Measurements from ENCODE around the gene ARHGAP23.
"Not testable (repeated sequence)": the region's sequence is repeated elsewhere in the genome, so short reads cannot be mapped to it uniquely, and the experiment has no call there.

Gene ARHGAP23

GRCh38 chr17:38503286-38503913 lies 75.1 kb downstream of the ARHGAP23 start:
- DNase-seq; H3K27ac ChIP-seq (ENCODE audit: insufficient read depth, low read length, poor library complexity, severe bottlenecking); H3K36me3 ChIP-seq (ENCODE audit: control insufficient read depth, insufficient read depth, low read length); H3K9me3 ChIP-seq (ENCODE audit: control insufficient read depth, low read length); H3K27me3 ChIP-seq (replicated peaks; ENCODE audit: control insufficient read depth, insufficient read depth, low read length, poor library complexity, severe bottlenecking); H3K4me1 ChIP-seq (ENCODE audit: control insufficient read depth, insufficient read depth, low read length, poor library complexity, severe bottlenecking); H3K4me3 ChIP-seq (ENCODE audit: insufficient read depth, low read depth, low read length, poor library complexity, severe bottlenecking): not testable (repeated sequence)

GRCh38 chr17:38504216-38504615 lies 76.0 kb downstream of the ARHGAP23 start:
- no peak for DNase-seq
- H3K4me1 ChIP-seq (ENCODE audit: control insufficient read depth, insufficient read depth, low read length, poor library complexity, severe bottlenecking) = no peaks in the 10 kb centered on the region
- H3K9me3 ChIP-seq (ENCODE audit: control insufficient read depth, low read length) = no peaks in the 10 kb centered on the region
- H3K4me3 ChIP-seq (ENCODE audit: insufficient read depth, low read depth, low read length, poor library complexity, severe bottlenecking) = no peak overlapping the region
- H3K27ac ChIP-seq (ENCODE audit: insufficient read depth, low read length, poor library complexity, severe bottlenecking) = no peak overlapping the region
- H3K36me3 ChIP-seq (ENCODE audit: control insufficient read depth, insufficient read depth, low read length) = no peaks in the 10 kb centered on the region
- peaks cover 4% of the 10 kb centered on the region for H3K27me3 ChIP-seq (replicated peaks; ENCODE audit: control insufficient read depth, insufficient read depth, low read length, poor library complexity, severe bottlenecking)

GRCh38 chr17:38507436-38507835 lies 79.2 kb downstream of the ARHGAP23 start:
- Histone ChIP-seq H3K4me3 (ENCODE audit: insufficient read depth, low read depth, low read length, poor library complexity, severe bottlenecking) (no peak overlapping the region), H3K9me3 (ENCODE audit: control insufficient read depth, low read length) (no peaks in the 10 kb centered on the region), H3K27ac (ENCODE audit: insufficient read depth, low read length, poor library complexity, severe bottlenecking) (no peak overlapping the region), H3K4me1 (ENCODE audit: control insufficient read depth, insufficient read depth, low read length, poor library complexity, severe bottlenecking) (peaks cover 10% of the 10 kb centered on the region), H3K36me3 (ENCODE audit: control insufficient read depth, insufficient read depth, low read length) (no peaks in the 10 kb centered on the region), H3K27me3 (replicated peaks; ENCODE audit: control insufficient read depth, insufficient read depth, low read length, poor library complexity, severe bottlenecking) (peaks cover 25% of the 10 kb centered on the region)
- no peak for DNase-seq

- Histone ChIP-seq H3K9me3 (ENCODE audit: control insufficient read depth, low read length) (no peaks in the 10 kb centered on the region), H3K27me3 (replicated peaks; ENCODE audit: control insufficient read depth, insufficient read depth, low read length, poor library complexity, severe bottlenecking) (peaks cover 25% of the 10 kb centered on the region), H3K36me3 (ENCODE audit: control insufficient read depth, insufficient read depth, low read length) (no peaks in the 10 kb centered on the region), H3K27ac (ENCODE audit: insufficient read depth, low read length, poor library complexity, severe bottlenecking) (no peak overlapping the region), H3K4me1 (ENCODE audit: control insufficient read depth, insufficient read depth, low read length, poor library complexity, severe bottlenecking) (peaks cover 10% of the 10 kb centered on the region), H3K4me3 (ENCODE audit: insufficient read depth, low read depth, low read length, poor library complexity, severe bottlenecking) (no peak overlapping the region)
- no peak for DNase-seq
Observed at GRCh38 chr17:38507921-38508569, 79.8 kb downstream of the ARHGAP23 start.

- Histone ChIP-seq H3K27ac (ENCODE audit: insufficient read depth, low read length, poor library complexity, severe bottlenecking) (no peak overlapping the region), H3K4me1 (ENCODE audit: control insufficient read depth, insufficient read depth, low read length, poor library complexity, severe bottlenecking) (peaks cover 10% of the 10 kb centered on the region), H3K36me3 (ENCODE audit: control insufficient read depth, insufficient read depth, low read length) (no peaks in the 10 kb centered on the region), H3K27me3 (replicated peaks; ENCODE audit: control insufficient read depth, insufficient read depth, low read length, poor library complexity, severe bottlenecking) (peaks cover 25% of the 10 kb centered on the region), H3K9me3 (ENCODE audit: control insufficient read depth, low read length) (no peaks in the 10 kb centered on the region), H3K4me3 (ENCODE audit: insufficient read depth, low read depth, low read length, poor library complexity, severe bottlenecking) (no peak overlapping the region)
- DNase-seq = no peak
Observed at GRCh38 chr17:38508570-38508950, 80.3 kb downstream of the ARHGAP23 start.

- Histone ChIP-seq H3K4me1 (ENCODE audit: control insufficient read depth, insufficient read depth, low read length, poor library complexity, severe bottlenecking) (peaks cover 10% of the 10 kb centered on the region), H3K36me3 (ENCODE audit: control insufficient read depth, insufficient read depth, low read length) (no peaks in the 10 kb centered on the region), H3K4me3 (ENCODE audit: insufficient read depth, low read depth, low read length, poor library complexity, severe bottlenecking) (peak overlapping the region; percentile 31), H3K27ac (ENCODE audit: insufficient read depth, low read length, poor library complexity, severe bottlenecking) (no peak overlapping the region), H3K9me3 (ENCODE audit: control insufficient read depth, low read length) (no peaks in the 10 kb centered on the region), H3K27me3 (replicated peaks; ENCODE audit: control insufficient read depth, insufficient read depth, low read length, poor library complexity, severe bottlenecking) (peaks cover 25% of the 10 kb centered on the region)
- DNase-seq = peak; percentile 20 to 43 (median 41)
Observed at GRCh38 chr17:38508954-38509771, 80.9 kb downstream of the ARHGAP23 start.

- Histone ChIP-seq H3K9me3 (ENCODE audit: control insufficient read depth, low read length) (no peaks in the 10 kb centered on the region), H3K4me1 (ENCODE audit: control insufficient read depth, insufficient read depth, low read length, poor library complexity, severe bottlenecking) (peaks cover 10% of the 10 kb centered on the region), H3K27ac (ENCODE audit: insufficient read depth, low read length, poor library complexity, severe bottlenecking) (no peak overlapping the region), H3K4me3 (ENCODE audit: insufficient read depth, low read depth, low read length, poor library complexity, severe bottlenecking) (peak overlapping the region; percentile 31), H3K27me3 (replicated peaks; ENCODE audit: control insufficient read depth, insufficient read depth, low read length, poor library complexity, severe bottlenecking) (peaks cover 25% of the 10 kb centered on the region), H3K36me3 (ENCODE audit: control insufficient read depth, insufficient read depth, low read length) (no peaks in the 10 kb centered on the region)
- DNase-seq = no peak
Observed at GRCh38 chr17:38509772-38510420, 81.6 kb downstream of the ARHGAP23 start.

GRCh38 chr17:38510421-38511149 lies 82.3 kb downstream of the ARHGAP23 start:
- H3K36me3 ChIP-seq (ENCODE audit: control insufficient read depth, insufficient read depth, low read length) = no peaks in the 10 kb centered on the region
- no peaks in the 10 kb centered on the region for H3K9me3 ChIP-seq (ENCODE audit: control insufficient read depth, low read length)
- H3K27me3 ChIP-seq (replicated peaks; ENCODE audit: control insufficient read depth, insufficient read depth, low read length, poor library complexity, severe bottlenecking) = peaks cover 25% of the 10 kb centered on the region
- DNase-seq = no peak
- peaks cover 10% of the 10 kb centered on the region for H3K4me1 ChIP-seq (ENCODE audit: control insufficient read depth, insufficient read depth, low read length, poor library complexity, severe bottlenecking)
- no peak overlapping the region for H3K27ac ChIP-seq (ENCODE audit: insufficient read depth, low read length, poor library complexity, severe bottlenecking)
- no peak overlapping the region for H3K4me3 ChIP-seq (ENCODE audit: insufficient read depth, low read depth, low read length, poor library complexity, severe bottlenecking)

- no peak overlapping the region for H3K27ac ChIP-seq (ENCODE audit: insufficient read depth, low read length, poor library complexity, severe bottlenecking)
- peaks cover 25% of the 10 kb centered on the region for H3K27me3 ChIP-seq (replicated peaks; ENCODE audit: control insufficient read depth, insufficient read depth, low read length, poor library complexity, severe bottlenecking)
- H3K36me3 ChIP-seq (ENCODE audit: control insufficient read depth, insufficient read depth, low read length) = no peaks in the 10 kb centered on the region
- H3K4me1 ChIP-seq (ENCODE audit: control insufficient read depth, insufficient read depth, low read length, poor library complexity, severe bottlenecking) = peaks cover 10% of the 10 kb centered on the region
- H3K9me3 ChIP-seq (ENCODE audit: control insufficient read depth, low read length) = no peaks in the 10 kb centered on the region
- no peak overlapping the region for H3K4me3 ChIP-seq (ENCODE audit: insufficient read depth, low read depth, low read length, poor library complexity, severe bottlenecking)
- DNase-seq = no peak
Observed at GRCh38 chr17:38511150-38512108, 83.2 kb downstream of the ARHGAP23 start.

All from effector memory CD4-positive, alpha-beta T cell (primary cell).